ENCODE results near the gene CARNS1.

- no peak for TF ChIP-seq POLR2AphosphoS5 (IDR thresholded peaks at IDR 0.05; ENCODE audit: insufficient read depth in 1 of 2, low read depth in 1 of 2)
- no peak for TF ChIP-seq POLR2A (IDR thresholded peaks at IDR 0.05)
- no peak for TF ChIP-seq CTCF (IDR thresholded peaks at IDR 0.05)
Measured at GRCh38 chr11:67410984-67411784, 4.3 kb upstream of the CARNS1 start.
